Measurements from ENCODE around the gene GRIN3A. TPM values are rescaled to one million over a fixed set of nuclear protein-coding genes. Genes with fewer than 3 reads are reported as not detected.

Gene GRIN3A
- total RNA-seq, 1 experiment from 2014 or later = 0.02 TPM

DNA sequence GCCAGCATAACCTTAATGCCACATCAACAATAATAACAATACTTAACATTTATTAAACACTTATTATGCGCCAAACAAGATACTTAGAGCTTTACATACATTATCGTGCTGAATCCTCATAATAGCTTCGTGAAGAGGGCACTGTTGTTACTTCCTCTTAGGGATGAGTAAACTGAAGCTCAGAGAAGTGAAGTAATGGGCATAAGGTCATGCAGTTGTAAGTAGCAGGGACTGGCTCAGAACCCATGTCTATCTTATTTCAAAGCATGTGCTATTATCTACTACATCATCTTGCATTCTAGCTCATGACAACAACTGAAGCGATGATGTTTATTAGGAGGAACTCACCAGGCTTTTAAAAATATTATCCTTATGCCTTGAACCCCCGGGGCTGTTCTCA is 108.8 kb downstream of the GRIN3A start (continued):
- TF ChIP-seq TP53 (CRISPR knock-in tag; IDR thresholded peaks at IDR 0.05) = no peak

GRCh38 chr9:101628173-101628572 is 110.3 kb downstream of the GRIN3A start:
- ChIA-PET CTCF (no interaction called here), POLR2A (no interaction called here)
- Mint-ChIP-seq H3K4me3 (no peak overlapping the region), H3K36me3 (no peaks in the 10 kb centered on the region), H3K4me1 (no peaks in the 10 kb centered on the region), H3K27ac (no peak overlapping the region), H3K9me3 (no peaks in the 10 kb centered on the region), H3K27me3 (ENCODE audit: low read depth) (no peaks in the 10 kb centered on the region; the same call in 1 of the 2 replicates)
- TF ChIP-seq ETV6 (CRISPR knock-in tag; IDR thresholded peaks at IDR 0.05) (no peak), SMAD4 (CRISPR knock-in tag; IDR thresholded peaks at IDR 0.05) (0 out of 2 replicates have a peak, but pooled peaks have one; percentile 31)
- ATAC-seq (no peak), DNase-seq (ENCODE audit: low spot score) (no peak)

GRCh38 chr9:101626295-101626694 is 112.2 kb downstream of the GRIN3A start:
- ChIA-PET CTCF (interaction anchor here (1.5 to 1.8 kb wide), 4 partner anchors 9 to 177 kb away, joined by 3 to 4 read pairs (median 4); no protein-coding TSS in a partner anchor), POLR2A (interaction anchor here (0.6 kb wide), 1 partner anchor 20 kb away, joined by 3 read pairs; no protein-coding TSS in a partner anchor)
- ATAC-seq (no peak), DNase-seq (ENCODE audit: low spot score) (no peak)
- H3K4me3 Mint-ChIP-seq = no peak overlapping the region
- no peaks in the 10 kb centered on the region for H3K9me3 Mint-ChIP-seq
- no peaks in the 10 kb centered on the region for H3K4me1 Mint-ChIP-seq
- H3K27me3 Mint-ChIP-seq (ENCODE audit: low read depth) = no peaks in the 10 kb centered on the region
- TF ChIP-seq TEAD1 (CRISPR knock-in tag; IDR thresholded peaks at IDR 0.05) (no peak), FOXP4 (CRISPR knock-in tag; IDR thresholded peaks at IDR 0.05) (no peak), ESRRA (CRISPR knock-in tag; IDR thresholded peaks at IDR 0.05; ENCODE audit: borderline replicate concordance) (no peak), ZNF512 (CRISPR knock-in tag; IDR thresholded peaks at IDR 0.05; ENCODE audit: borderline replicate concordance) (no peak), TEAD4 (CRISPR knock-in tag; IDR thresholded peaks at IDR 0.05) (no peak), KAT7 (CRISPR knock-in tag; IDR thresholded peaks at IDR 0.05; ENCODE audit: borderline replicate concordance) (no peak), ZNF138 (CRISPR knock-in tag; conservative IDR thresholded peaks at IDR 0.05) (no peak), OVOL2 (CRISPR knock-in tag; IDR thresholded peaks at IDR 0.05; ENCODE audit: borderline replicate concordance) (no peak), ZNF423 (CRISPR knock-in tag; IDR thresholded peaks at IDR 0.05) (no peak), ZNF263 (CRISPR knock-in tag; IDR thresholded peaks at IDR 0.05; ENCODE audit: low read depth) (no peak), NFYB (CRISPR knock-in tag; conservative IDR thresholded peaks at IDR 0.05; ENCODE audit: low read depth) (no peak), PRDM15 (CRISPR knock-in tag; IDR thresholded peaks at IDR 0.05) (no peak), NFATC4 (CRISPR knock-in tag; IDR thresholded peaks at IDR 0.05) (no peak), NR2C2 (CRISPR knock-in tag; IDR thresholded peaks at IDR 0.05) (no peak)
- TF ChIP-seq, protein P1, sequence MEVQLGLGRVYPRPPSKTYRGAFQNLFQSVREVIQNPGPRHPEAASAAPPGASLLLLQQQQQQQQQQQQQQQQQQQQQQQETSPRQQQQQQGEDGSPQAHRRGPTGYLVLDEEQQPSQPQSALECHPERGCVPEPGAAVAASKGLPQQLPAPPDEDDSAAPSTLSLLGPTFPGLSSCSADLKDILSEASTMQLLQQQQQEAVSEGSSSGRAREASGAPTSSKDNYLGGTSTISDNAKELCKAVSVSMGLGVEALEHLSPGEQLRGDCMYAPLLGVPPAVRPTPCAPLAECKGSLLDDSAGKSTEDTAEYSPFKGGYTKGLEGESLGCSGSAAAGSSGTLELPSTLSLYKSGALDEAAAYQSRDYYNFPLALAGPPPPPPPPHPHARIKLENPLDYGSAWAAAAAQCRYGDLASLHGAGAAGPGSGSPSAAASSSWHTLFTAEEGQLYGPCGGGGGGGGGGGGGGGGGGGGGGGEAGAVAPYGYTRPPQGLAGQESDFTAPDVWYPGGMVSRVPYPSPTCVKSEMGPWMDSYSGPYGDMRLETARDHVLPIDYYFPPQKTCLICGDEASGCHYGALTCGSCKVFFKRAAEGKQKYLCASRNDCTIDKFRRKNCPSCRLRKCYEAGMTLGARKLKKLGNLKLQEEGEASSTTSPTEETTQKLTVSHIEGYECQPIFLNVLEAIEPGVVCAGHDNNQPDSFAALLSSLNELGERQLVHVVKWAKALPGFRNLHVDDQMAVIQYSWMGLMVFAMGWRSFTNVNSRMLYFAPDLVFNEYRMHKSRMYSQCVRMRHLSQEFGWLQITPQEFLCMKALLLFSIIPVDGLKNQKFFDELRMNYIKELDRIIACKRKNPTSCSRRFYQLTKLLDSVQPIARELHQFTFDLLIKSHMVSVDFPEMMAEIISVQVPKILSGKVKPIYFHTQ (CRISPR knock-in tag; IDR thresholded peaks at IDR 0.05) = no peak
- H3K36me3 Mint-ChIP-seq = no peaks in the 10 kb centered on the region
- H3K27ac Mint-ChIP-seq = no peak overlapping the region
